HL-60 (cell line): ENCODE results near the gene ZNF777.

Experiments
- CTCF ChIP-seq: IDR thresholded peaks from one replicate; pipeline ENCODE4 v1.5.1; 2011; ENCODE audit warnings: low read length, control low read depth, inconsistent platforms; ENCODE audit not compliant: insufficient read depth
- POLR2AphosphoS5 ChIP-seq: IDR thresholded peaks from 2 replicates; pipeline ENCODE4 v1.6.1; 2012; ENCODE audit warnings: low read depth

- TF ChIP-seq CTCF (no peak), POLR2AphosphoS5 (no peak)
Observed at GRCh38 chr7:149501651-149502050, 40.8 kb upstream of the ZNF777 start.
